ENCODE data around the gene MGAT4A.

The MGAT4A gene

DNA sequence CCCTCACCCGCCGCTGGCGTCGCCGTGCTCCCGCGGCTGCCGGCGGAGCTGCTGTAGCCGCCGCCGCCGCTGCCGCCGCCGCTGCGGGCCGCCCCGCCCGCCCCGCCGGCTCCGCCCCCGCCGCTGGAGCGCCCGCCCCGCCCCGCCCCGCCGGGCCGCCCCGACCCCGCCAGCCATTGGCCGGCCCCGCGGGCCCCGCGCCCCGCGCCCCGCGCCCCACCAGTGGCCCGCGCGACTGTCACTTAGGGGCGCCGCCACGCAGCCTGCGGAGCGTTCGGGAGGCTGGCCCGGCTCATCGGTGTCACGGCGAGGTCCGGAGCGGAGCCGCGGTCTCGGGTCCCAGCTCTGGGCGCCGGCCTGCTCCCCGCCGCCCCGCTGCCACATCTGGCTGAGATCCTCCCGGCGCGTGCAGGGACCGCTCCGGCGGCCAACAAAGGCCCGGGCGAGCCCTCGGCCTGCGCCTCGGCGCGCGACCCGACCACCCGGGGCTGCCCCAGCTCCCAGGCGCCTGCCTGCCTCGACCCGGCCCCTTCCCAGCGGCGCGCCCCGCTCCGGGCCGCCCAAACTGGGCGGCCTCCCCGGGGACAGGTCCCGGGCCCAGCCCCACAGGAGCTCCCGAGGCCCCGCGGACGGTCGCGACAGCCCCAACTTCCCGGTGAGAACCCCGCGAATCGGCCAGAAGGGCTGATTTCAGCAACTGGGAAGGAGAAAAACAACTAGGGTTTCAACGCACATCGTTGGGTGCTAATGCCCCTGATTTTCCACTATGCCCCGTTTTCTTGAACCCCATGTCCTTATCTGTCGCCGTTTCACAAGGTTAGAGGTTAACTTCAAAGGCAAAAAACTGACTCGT is at the start of gene MGAT4A:
MGAT4A (minus strand) TSS at position 92 of the 853 bp plus-strand sequence. CDS start 4,800 bp downstream, outside the sequence.
- DNase-seq = peak; percentile 82

DNA sequence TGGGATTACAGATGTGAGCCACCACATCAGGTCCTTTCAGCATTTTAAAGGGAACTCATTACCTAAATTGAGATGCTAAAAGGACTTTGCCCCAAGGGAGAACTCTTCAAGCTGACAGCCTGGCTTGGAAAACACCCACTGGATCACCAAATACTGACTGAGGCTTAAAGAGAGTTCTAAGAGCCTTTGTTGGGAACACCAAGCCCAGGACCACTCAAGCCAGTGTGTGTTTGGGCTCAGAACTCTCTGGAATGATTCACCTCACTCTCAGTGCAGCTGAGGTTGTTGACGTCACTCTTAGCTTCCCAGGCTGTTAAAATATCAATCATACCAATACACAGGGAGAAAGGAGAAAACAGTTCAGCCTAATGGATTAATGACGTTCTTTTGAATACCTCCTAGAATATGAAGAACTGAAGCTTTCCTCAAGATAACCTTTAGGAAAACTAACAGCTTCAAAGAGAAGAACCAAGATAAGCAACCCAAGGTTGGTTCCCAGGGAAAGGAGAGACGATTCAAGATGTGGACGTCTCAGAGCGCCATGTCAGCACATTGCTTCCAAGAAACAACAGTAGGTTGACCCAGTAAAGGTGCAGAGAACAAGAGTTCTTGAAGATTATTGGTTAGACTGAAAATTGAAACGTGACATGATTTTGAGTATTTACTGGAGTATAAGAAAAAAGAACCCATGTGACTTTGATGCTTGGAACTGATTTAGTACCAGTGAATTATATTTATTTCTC is 48.0 kb upstream of the MGAT4A start:
- no peak for DNase-seq

DNA sequence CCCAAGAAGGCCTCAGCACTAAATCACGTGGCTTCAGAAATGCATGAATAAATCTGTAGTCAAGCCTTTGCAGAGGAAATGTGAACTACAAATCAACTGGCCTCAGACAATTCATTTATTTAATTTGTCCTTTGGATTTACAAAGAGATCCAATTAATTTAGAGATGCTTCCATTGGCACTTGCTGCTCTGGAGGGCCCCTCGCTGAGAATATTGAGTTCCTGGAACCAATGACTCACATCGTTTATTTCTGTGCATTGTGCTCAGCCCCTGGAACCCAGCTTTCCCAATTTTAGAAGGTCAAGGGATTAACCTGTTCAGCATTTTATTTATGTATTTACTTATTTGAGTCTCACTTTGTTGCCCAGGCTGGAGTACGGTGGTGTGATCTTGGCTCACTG is 47.2 kb upstream of the MGAT4A start:
- DNase-seq = no peak

DNA sequence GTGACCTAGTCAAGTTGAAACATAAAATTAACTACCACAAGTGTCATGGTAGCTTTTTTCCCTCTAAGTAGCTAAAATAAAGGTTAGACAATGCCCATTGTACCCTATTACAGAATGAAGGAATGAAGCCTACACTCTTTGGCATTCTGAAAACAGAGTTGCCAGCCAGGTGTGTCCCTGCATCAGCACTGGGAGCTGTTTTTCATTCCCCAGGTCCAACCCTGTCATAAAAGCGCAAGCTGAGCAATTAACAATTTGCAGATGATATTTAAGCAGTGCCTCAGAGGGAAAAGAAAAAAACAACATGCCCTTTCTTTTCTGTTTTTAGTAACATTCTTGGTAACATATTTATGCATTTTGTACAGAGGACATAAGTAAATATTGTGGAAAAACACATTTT is 46.8 kb upstream of the MGAT4A start:
- no peak for DNase-seq

DNA sequence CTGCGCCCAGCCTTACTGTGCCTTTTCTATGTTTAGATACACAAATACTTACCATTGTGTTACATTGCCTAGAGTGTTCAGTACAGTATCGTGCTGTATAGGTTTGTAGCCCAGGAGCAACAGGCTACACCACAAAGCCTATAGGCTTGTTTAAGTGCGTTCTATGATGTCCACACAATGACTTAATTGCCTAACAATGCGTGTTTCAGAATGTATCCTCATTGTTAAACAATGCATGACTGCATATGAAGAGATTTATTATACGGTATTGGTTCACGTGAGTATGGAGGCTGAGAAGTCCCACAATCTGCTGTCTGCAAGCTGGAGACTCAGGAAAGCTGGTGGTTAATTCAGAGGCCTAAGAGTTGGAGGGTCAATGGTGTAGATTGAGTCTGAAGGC is 46.1 kb upstream of the MGAT4A start:
- DNase-seq = no peak

DNA sequence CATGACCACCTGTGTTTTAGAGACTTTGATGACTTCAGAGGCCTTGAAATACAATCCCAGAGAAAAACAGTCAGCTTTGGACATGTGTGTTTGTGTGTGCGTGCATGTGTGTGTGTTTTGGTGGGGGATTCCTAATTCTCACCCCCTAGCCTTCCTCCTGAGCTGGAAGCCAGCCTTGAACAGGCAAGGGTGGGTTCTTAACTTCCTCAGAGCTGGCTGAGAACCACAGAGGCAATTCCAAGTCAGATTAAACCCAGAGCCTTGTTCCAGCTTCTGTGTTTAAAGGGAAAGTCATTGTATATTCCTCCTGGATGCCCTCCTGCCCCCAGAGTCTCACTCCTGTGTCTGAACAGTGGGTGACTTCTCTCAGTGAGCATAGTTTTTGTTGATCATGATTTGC is 45.2 kb upstream of the MGAT4A start:
- no peak for DNase-seq

DNA sequence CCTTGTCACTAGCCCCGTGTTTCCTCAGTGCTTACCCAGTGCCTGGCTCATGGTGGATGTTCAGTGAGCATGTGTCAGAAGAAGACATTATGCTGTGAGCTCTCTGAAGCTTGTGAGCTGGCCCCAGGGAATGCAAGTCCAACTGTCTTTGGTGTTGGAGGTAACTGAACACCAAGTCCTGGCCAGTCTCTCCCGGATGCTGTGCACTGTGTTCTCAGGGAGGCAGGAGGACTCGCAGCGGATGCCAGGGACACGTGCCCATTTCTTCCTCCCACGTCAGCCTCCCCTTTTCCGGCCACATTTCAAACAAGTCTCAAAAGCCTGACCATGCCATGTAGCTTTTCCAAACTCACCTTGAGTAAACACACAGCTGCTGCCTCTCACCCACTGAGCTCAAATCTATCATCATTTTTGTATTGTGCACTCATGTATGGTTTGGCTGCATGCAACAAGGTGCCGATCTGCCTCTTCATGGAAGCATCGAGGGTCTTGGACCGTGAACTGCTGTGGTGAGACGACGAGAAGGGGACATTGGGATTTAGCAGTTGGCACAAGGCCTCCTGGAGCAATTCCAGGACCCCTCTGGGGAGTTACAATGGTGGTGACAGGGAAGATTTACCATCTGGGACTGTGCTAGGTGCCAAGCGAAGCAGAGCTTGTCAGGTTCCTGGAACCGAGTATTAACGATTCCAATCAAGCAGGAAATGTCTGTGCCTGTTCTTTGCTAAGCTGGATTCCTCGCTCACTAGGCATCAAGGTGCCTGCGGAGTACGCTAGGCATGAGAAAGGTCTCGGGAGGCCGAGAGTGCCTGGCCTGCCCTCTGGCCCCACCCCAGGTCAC is 44.4 kb upstream of the MGAT4A start:
- no peak for DNase-seq

DNA sequence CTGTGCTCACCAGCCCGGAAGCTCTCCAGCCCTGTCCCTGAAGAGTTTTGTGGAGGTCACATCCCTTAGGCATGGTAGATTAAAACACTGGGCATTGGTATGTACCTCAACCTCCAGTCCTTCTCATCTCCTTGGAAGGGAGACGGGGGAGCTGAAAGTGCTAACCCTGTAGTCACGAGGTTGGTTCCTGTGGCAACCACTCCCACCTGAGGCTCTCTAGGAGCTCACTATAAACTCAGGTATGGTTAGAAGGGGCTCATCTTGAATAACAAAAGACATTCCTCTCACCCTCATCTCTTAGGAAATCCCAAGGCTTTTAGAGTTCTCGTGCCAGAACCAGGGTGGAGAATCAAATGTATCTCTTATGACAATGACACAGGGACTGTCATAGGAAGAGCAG is 43.0 kb upstream of the MGAT4A start:
- no peak for DNase-seq

DNA sequence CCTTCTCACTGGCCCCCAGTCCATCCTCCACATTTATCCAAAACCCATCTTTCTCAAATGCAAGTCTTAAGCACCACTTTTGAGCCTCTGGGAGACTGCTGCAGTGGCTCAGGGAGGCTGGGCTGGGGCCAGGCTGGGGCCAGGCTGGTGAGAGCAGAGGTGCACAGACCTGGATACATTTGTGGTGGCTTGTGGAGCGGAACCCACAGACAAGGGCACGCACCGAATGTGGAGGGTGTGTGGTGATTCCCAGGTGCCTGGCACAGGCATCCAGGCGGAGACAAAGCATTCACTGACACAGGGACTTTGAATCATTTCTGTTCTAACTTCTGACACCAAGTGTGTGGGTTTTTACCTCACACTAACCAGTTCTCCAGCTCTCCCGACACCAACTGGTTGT is 42.2 kb upstream of the MGAT4A start:
- no peak for DNase-seq

DNA sequence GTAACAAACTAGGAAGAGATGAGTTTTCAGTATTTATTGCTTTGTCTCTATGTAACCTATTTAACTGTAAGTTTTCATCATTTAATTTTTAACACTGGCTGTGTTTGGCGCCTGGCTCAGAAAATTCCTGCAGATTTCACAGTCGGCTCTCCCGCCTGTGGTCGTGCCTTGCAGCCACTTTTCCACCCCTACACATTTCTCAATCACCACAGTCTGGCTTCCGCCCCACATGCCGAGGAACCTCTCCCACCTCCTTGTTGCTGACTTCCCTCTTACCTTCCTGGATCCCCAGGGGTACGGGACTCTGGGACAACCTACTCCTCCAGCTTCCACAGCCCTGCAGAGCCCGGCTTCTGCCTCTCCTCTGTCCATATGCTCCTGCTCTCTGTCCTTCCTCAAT is 41.6 kb upstream of the MGAT4A start:
- no peak for DNase-seq

DNA sequence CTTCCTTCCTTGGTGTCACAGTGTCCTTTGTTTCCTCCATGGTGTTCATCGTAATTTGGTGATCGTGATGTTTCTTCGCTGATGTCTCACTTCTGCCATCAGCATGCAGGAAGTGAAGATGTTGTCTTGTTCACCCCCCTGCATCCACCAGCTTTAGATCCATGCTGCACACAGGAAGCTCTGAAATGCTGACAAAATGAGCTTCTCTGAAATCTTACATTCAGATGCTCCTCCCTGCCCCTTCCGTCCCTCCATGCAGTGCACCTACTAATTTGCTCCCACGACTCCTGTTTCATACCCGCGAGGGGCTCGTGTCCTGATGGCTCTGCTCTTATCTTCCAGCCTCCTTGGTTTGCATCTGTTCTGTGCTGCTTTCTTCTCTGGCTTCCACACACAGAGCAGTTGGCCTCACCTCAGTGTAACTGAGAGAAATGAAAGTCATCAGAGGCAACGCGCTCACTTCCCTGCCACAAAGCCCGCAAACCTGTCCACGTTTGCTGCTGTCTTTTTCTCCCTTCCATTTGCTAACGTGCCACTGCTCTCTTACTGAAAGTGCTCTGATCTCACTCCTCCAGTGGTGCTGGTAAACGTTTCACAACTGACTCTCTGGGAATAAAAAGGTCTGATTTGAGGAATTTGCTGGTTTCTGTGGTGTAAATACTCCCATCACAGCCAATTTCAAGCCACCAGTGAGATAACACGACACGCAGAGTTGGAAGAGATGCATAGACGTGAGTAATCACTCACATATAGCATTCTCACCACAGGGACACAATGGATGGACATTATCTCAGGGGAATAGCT is 41.0 kb upstream of the MGAT4A start:
- peak; percentile 66 for DNase-seq

DNA sequence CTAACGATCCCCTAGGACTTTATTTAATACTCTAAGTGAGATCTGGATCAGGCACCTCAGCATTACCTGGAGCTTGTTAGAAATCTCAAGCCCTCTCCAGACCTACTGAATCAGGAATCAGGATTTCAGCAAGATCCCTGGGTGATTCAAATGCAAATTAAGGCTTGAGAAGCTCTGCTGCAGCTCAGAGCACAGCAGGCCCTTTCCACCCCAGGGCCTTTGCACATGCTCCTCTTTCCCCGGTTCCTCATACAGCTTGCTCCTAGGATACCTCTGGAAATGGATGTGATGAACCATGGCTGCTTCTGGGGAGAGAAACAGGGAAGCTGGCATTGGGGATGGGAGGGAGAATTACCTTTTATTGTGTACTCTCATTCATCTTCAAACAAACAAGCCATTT is 40.3 kb upstream of the MGAT4A start:
- DNase-seq = no peak

DNA sequence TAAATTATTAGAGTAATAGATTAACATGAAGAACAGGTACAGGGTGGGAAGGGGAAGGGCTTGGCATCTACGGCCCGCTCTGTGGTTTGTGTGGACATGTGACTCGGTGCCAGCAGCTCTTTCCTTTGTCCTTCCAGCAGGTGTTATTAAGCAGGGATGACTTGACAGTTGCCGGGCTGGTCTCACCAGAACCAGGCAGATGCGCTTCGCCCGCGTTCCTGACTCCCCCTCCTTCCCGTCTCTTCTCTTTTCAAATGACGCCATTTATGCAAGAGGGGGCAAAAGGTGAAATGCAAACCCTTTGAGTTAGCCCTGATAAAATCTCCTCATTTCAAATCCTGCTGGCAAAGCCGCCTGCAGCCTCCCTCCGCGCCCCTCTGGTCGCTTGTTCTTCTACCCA is 38.9 kb upstream of the MGAT4A start:
- DNase-seq = peak; percentile 57

DNA sequence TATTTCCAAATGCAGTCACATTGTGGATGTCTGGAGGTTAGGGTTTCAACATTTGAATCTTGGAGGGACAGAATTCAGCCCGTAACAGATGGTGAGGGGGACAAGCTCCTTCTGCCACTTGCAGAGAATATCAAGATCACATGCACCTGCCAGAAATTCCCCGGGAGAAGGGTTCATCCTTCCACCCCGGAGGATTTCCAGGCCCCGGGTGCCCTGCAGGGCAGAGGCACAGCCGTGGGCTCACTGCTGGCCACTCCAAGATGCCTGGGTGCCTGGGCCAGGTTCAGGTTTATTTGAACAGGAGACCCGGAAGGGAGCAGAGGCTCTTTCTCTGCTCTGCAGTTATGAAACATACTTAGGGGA is 38.2 kb upstream of the MGAT4A start:
- no peak for DNase-seq

DNA sequence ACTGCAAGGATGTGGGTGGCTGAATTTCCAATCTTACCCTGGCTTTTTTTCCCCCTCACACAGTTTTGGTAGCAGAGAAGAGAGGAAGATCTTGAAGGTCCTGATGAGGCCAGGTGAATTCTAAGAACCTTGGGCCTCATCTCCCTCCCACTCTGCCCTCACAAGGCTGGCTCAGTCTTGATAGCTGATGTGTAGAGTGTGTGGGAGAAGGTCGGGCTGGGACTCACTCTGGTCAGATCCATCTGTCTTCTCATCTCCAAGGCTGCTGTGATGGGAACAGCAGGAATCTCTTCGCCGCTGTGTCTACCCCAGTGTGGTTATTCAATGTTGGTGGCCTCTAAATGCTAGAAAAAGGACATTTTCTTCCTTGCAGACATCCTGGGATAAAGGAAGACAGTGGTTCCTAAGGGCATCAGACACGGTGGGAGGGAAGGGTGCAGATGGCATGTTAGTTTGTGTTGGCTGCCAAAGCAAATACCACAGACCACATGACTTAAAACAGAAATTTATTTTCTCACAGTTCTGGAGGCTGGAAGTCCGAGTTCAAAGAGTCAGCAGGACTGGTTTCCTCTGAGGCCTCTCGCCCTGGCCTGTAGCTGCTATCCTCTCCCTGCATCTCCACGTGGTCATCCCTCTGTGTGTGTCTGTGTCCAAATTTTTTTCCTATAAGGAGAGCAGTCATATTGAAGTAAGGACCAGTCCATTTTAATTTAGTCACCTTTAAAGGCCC is 37.6 kb upstream of the MGAT4A start:
- peak; percentile 55 for DNase-seq

DNA sequence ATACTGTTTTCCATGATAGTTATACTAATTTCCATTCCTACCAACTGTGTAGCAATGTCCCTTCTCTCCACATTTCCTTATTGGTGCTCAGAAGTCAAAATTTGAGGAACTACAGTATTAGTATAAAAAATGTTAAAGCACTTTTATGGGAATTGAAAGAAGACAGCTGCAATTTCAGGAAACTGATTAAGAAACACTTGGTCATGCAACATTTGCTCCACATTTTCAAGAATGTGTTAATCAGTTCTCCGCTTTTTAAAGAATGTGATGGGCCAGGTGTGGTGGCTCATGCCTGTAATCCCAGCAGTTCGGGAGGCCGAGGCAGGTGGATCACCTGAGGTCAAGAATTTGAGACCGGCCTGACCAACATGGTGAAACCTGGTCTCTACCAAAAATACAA is 33.6 kb upstream of the MGAT4A start:
- DNase-seq = no peak

DNA sequence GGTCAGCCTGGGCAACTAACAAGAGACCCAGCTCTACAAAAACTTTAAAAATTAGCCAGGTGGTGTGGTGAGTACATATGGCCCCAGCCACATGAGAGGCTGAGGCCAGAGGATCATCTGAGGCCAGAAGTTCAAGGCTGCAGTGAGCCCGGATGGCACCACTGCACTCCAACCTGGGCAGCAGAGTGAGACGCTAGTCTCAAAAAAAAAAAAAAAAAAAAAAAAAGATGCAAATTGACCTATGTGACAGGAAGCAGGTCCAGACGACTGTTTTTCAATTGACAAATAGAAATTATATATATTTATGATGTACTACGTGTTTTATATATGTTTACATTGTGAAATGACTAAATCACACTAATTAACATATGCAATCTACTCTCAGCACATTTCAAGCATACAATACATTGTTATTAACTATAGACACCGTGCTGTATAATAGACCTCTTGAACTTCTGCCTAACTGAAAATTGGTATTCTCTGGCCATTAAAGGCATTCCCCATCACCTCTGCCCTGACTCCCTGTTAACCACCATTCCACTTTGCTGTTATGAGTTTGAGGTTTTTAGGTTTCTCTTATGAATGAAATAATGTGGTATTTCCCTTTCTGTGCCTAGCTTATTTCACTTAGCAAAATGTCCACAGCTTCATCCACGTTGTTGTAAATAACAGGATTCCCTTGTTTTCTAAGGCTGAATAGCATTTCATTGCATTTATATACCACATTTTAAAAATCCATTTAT is 32.4 kb upstream of the MGAT4A start:
- DNase-seq = no peak

DNA sequence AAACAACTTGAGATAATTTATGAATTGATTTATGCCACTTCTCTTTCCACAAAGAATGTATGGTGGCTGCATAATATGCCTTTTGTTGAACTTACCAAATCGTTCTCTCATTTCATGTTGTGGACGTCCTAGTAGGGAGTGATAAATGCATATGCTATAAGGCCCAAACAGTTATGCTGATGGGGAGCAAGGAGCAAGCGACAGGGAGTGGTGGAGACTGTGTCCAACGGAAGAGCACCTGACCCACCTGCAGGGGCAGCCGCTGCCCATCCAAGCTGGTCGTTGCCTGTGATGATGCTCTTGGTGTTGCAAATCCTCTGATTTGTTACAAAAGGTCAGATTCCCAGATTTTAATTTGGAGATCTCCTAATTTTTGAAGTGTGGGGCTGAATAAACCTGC is 31.0 kb upstream of the MGAT4A start:
- DNase-seq = no peak

DNA sequence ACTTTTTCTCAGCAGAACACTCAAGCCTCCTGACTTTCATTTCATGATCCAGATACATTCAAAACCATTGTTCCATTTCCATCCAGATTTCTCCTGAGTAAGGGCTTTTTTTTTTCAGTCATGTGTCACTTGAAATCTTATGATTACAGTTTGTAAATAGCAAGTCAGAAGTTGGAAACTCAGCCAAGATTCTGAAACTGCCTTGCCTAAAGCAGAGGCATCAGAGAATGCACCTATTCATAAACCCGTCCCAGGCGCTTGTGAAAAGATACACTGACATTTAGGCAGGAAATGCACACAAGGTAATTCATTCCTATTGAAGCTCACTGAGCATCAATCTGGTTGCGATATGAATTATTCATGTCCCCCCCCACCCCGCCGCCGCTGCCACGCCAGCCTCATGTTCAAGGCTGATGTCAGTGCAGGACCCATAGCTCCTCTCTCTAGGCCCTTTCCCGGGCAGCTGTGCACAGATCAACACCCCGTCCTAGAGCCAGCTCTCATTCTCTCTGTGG is 30.4 kb upstream of the MGAT4A start:
- DNase-seq = peak; percentile 77

DNA sequence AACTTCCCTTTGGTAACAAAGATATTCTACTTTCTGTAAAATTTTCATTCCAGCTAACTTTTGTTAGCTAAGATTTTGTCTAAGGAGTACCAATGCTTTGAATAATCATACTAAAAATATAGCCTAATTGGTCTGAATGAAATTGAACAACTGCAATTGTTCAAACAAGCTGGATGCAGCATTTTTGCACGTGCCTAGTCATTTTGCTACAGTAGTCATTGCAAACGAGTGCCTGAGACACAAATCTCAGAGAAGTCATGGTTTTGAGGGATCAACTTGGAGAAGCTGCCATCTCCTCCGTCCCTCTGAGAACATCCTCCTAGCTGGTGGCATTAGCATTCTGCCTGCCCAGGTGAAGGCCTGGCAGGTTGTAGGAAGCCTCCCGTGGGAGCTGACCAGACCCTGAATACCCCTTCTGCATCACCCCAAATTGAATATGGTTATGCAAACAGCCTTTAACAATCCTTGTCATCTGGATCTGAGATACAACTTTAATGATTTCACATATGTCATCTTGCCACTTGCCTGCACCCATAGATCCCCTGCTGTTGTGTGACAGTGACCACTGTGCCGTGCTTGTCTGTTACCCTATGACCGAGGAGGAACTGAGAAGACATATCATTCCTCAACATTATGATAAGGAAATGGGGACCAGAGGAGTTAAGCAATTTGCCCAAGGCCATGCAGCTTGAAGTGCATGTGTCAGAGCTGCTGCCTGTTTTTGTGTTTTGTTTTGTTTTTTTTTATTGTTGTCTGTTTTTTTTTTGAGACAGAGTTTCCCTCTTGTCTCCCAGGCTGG is 29.1 kb upstream of the MGAT4A start:
- DNase-seq = no peak
